AG09309 (cell line): Measurements from ENCODE around the gene NOS1.

Experiments
- DNase-seq: peaks from one replicate; pipeline ENCODE4 v3.0.0-alpha.2; 2010; ENCODE audit warnings: low read depth
- H3K4me3 ChIP-seq: 2 replicates; pipeline ENCODE4 v1.5.1; 2011; ENCODE audit warnings: mild to moderate bottlenecking, low read depth, low read length, moderate library complexity; ENCODE audit not compliant: control insufficient read depth
- TF ChIP-seq, protein P1 (sequence below): IDR thresholded peaks from 2 replicates; pipeline ENCODE4 v1.5.1; 2011; ENCODE audit warnings: mild to moderate bottlenecking, low read depth, low read length, inconsistent platforms; ENCODE audit not compliant: insufficient read depth, control insufficient read depth; ENCODE audit errors: missing control alignments

NOS1 gene

DNA sequence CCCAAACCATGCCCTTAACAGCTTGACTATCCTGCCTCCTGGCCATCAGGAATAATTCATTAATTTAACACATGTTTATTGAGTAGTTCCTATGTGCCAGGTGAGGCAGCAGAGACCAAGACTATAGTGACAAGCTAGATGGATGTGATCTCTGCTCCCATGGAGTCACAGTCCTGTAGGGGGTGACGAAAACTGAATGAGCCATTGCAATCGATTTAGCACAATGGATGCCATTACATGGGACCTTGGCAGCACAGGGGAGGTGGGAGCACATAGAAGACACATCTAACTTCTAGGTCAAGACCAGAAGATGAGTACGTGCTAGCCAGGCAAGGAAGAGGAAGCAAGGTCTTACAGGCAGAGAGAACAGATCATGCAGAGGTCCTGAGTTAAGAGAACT, 68.7 kb downstream of the NOS1 start:
- DNase-seq = no peak
- no peak overlapping the region for H3K4me3 ChIP-seq
- TF ChIP-seq, protein P1, sequence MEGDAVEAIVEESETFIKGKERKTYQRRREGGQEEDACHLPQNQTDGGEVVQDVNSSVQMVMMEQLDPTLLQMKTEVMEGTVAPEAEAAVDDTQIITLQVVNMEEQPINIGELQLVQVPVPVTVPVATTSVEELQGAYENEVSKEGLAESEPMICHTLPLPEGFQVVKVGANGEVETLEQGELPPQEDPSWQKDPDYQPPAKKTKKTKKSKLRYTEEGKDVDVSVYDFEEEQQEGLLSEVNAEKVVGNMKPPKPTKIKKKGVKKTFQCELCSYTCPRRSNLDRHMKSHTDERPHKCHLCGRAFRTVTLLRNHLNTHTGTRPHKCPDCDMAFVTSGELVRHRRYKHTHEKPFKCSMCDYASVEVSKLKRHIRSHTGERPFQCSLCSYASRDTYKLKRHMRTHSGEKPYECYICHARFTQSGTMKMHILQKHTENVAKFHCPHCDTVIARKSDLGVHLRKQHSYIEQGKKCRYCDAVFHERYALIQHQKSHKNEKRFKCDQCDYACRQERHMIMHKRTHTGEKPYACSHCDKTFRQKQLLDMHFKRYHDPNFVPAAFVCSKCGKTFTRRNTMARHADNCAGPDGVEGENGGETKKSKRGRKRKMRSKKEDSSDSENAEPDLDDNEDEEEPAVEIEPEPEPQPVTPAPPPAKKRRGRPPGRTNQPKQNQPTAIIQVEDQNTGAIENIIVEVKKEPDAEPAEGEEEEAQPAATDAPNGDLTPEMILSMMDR = no peak

DNA sequence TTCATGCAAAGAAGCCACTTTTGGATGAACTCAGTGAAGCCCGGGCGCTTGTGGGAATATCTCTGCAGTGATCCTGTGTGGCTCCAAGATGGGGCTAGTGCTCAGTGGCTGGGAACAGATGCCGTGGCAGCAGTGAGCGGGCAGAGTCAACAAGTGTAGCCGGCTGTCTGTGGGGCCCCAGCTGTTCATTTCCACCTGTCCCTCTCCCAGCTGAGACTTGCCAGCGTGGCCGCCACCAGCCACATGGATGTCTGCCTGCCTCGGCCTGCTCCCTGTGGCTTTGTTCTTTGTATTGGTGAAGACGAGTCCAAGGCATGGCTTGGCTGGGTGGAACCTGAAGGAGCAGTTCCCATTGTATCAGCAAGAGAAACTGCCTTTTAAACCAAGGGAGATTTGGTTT, 77.3 kb downstream of the NOS1 start:
- DNase-seq = no peak
- TF ChIP-seq, protein P1 = no peak
- no peak overlapping the region for H3K4me3 ChIP-seq

DNA sequence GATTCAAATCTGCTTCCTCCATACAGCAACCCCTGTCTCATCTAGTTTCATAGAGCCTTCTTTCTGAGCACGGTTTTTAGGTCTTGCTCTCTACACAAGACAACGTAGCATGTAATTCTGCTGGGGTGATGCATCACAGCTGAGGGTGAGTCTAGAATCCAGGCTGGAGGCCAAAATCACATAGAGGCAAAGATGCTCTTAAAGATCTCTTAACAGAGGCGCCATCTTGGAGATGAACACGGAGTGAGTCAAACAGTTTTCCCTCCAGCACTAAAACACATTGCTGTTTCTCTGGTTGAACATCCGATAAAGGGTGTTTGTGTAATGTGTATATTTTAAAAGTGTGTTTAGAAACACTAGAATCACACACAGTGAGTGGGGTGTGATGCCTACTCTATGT, 78.9 kb downstream of the NOS1 start:
- DNase-seq = no peak
- TF ChIP-seq, protein P1 = no peak
- H3K4me3 ChIP-seq = no peak overlapping the region

DNA sequence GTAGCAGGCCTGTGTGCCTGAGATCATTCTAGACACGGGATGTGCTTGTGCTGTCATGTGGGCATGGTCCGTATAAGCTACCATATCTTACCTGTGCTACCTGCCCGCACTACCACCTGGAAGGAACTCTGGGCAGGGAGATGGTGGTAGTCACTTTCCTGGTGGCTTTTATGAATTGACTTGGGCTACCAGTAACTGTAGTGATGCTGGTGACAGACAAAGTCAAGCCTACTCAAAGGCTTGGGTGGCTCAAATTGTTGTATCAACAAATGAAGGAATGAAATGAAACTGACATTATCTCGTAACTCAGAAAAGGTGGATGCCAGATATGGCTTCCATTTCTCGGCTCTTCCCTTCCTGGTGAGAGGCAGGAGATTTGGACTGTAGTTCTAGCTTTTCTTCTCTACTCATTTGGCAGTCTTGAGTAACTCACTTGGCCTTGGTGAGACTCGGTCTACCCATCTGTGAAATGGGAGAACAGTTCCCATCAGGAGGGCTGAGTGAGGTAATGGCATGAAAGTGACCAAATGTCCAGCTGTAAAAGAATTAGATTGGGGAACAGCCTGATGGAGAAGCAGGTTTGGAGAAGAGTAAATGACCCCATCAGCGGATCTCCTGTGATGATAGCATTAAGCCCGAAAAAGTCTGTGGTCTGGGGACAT, 81.3 kb downstream of the NOS1 start:
- H3K4me3 ChIP-seq = no peak overlapping the region
- no peak for DNase-seq
- TF ChIP-seq, protein P1 = no peak

DNA sequence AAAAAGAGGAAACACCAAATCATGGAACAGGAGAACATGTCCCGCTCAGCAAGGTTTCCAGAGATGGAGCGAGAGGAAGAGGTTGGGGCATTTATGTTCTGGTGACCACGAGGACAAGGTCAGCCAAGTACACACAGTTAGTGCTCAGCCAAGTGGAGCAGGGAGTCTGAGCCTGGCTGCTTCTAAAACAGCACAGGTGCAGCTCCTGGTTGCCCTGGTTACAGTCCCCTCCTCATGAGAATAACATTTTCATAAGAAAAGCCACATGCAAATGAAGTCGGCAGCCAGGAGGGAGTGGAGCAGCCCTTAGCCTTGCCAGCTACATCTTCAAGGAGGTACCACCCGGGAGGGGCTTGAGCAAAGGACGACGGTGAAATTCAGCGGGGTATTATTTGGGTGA, 81.8 kb downstream of the NOS1 start:
- H3K4me3 ChIP-seq = no peak overlapping the region
- TF ChIP-seq, protein P1 = no peak
- no peak for DNase-seq

DNA sequence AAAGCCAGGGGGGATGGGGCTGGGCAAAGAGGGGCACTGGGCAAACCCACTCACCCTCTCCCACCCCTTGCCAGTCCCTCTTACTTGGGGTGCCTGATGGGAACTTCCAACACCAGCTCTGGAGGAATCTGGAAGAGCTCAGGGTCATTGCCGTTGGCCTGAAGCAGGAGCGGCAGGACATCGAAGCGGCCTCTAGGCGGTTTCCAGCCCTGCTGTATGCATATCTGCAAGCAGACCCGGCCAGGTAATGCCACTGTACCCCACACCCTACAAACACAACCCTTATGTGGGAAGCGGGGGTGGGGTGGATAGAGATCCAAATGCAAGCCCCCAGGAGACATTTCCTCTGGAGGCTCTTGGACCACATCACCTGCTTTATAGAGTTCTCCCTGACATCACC, 83.6 kb downstream of the NOS1 start:
- H3K4me3 ChIP-seq = no peak overlapping the region
- TF ChIP-seq, protein P1 = no peak
- DNase-seq = no peak
